ENCODE measurements around the gene APBA2. TPM values are rescaled to one million over a fixed set of nuclear protein-coding genes. Genes with fewer than 3 reads are reported as not detected.

The APBA2 gene
- total RNA-seq, 4 donors from 2014 or later, result 3.3 to 5.4 (median 4.5) TPM

DNA sequence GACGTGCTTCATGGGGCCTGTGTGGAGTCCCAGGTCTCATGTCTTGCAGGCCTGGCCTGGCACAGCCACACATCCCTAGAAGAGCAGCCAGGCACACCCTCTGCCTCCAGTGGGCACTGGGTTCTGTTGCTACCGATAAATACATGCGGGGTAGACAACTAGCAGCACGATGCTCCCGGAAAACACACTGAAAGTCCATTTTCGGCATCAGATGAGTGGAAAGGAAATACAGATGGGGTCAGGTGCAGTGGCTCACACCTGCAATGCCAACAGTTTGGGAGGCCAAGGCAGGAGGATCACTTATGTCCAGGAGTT, 218.7 kb downstream of the APBA2 start:
- Histone ChIP-seq H3K4me1 (peaks cover 0 to 11% (median 0%) of the 10 kb centered on the region in 4 donors), H3K9me3 (no peaks in the 10 kb centered on the region), H3K4me3 (no peak overlapping the region), H3K36me3 (no peaks in the 10 kb centered on the region), H3K27ac (no peak overlapping the region), H3K27me3 (no peaks in the 10 kb centered on the region)
- no peak for DNase-seq (ENCODE audit: low spot score in 2 of 2)
- no peak for TF ChIP-seq EP300 (IDR thresholded peaks at IDR 0.05)
- TF ChIP-seq, protein P1, sequence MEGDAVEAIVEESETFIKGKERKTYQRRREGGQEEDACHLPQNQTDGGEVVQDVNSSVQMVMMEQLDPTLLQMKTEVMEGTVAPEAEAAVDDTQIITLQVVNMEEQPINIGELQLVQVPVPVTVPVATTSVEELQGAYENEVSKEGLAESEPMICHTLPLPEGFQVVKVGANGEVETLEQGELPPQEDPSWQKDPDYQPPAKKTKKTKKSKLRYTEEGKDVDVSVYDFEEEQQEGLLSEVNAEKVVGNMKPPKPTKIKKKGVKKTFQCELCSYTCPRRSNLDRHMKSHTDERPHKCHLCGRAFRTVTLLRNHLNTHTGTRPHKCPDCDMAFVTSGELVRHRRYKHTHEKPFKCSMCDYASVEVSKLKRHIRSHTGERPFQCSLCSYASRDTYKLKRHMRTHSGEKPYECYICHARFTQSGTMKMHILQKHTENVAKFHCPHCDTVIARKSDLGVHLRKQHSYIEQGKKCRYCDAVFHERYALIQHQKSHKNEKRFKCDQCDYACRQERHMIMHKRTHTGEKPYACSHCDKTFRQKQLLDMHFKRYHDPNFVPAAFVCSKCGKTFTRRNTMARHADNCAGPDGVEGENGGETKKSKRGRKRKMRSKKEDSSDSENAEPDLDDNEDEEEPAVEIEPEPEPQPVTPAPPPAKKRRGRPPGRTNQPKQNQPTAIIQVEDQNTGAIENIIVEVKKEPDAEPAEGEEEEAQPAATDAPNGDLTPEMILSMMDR (IDR thresholded peaks at IDR 0.05), result no peak
- no peak for TF ChIP-seq POLR2A (IDR thresholded peaks at IDR 0.05)
- 92 to 93% methylated on average over 6 of the region's 6 CpGs for WGBS, 2 donors

DNA sequence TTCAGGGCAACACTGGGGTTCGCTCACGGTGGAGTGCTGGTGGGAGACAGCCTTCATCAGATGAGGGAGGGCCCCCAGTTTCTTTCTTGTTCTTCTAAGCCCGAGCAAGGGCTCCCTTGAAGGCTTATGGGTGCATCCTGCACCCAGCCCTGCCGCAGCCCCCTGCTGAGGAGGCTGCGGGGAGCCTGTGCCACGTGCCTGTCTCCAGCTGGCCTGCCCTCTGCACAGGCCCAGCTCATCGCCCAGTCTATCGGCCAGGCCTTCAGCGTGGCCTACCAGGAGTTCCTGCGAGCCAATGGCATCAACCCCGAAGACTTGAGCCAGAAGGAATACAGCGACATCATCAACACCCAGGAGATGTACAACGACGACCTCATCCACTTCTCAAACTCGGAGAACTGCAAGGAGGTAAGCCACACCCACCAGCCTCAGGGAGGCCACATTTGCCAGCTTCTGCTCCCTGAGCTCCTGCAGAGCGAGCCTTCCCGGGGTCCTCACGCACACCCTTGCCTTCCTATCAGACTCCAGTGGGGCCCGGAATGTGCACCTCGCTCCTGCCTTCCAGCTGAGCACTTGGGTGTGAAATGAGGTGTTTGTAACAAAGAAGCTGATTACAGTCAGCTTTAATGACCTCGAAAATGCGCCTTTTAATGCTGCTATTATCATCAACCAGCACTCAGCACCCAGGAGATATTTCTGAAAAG, 219.5 kb downstream of the APBA2 start:
- DNase-seq (ENCODE audit: low spot score in 2 of 2), result no peak
- Histone ChIP-seq H3K4me1 (peaks cover 0 to 11% (median 0%) of the 10 kb centered on the region in 4 donors), H3K36me3 (no peaks in the 10 kb centered on the region), H3K4me3 (no peak overlapping the region), H3K9me3 (no peaks in the 10 kb centered on the region), H3K27me3 (no peaks in the 10 kb centered on the region), H3K27ac (no peak overlapping the region)
- WGBS, 2 donors, result 85 to 87% methylated on average over 20 of the region's 22 CpGs
- TF ChIP-seq POLR2A (IDR thresholded peaks at IDR 0.05), result no peak
- no peak for TF ChIP-seq EP300 (IDR thresholded peaks at IDR 0.05)
- TF ChIP-seq, protein P1 (IDR thresholded peaks at IDR 0.05), result no peak

DNA sequence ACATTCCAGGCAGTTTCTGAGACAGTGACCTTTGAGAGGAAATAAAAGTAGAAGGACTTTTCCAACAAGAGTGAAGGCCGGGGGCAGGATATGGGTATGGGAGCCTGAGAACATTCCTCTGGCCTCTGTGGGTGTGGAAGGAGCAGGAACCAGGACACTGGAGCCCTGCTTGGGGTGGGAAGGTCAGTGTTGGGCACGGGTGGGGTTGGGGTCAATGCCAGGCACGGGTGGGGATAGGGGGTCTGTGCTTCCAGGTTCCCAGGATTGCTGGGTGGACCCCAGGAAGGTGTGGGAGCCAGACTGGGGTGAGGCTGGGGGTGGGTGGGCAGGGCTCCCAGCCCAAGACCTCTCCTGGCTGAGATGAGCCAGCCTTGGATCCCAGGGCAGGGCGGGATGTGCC, 220.3 kb downstream of the APBA2 start:
- TF ChIP-seq POLR2A (IDR thresholded peaks at IDR 0.05), result no peak
- no peak for TF ChIP-seq EP300 (IDR thresholded peaks at IDR 0.05)
- TF ChIP-seq, protein P1 (IDR thresholded peaks at IDR 0.05), result no peak
- DNase-seq (ENCODE audit: low spot score in 2 of 2), result no peak
- peaks cover 0 to 11% (median 0%) of the 10 kb centered on the region in 4 donors for H3K4me1 ChIP-seq
- WGBS, 2 donors, result 90 to 92% methylated on average over 4 of the region's 4 CpGs
- H3K9me3 ChIP-seq, result no peaks in the 10 kb centered on the region
- H3K4me3 ChIP-seq, result no peak overlapping the region
- H3K27ac ChIP-seq, result no peak overlapping the region
- H3K27me3 ChIP-seq, result no peaks in the 10 kb centered on the region
- no peaks in the 10 kb centered on the region for H3K36me3 ChIP-seq

DNA sequence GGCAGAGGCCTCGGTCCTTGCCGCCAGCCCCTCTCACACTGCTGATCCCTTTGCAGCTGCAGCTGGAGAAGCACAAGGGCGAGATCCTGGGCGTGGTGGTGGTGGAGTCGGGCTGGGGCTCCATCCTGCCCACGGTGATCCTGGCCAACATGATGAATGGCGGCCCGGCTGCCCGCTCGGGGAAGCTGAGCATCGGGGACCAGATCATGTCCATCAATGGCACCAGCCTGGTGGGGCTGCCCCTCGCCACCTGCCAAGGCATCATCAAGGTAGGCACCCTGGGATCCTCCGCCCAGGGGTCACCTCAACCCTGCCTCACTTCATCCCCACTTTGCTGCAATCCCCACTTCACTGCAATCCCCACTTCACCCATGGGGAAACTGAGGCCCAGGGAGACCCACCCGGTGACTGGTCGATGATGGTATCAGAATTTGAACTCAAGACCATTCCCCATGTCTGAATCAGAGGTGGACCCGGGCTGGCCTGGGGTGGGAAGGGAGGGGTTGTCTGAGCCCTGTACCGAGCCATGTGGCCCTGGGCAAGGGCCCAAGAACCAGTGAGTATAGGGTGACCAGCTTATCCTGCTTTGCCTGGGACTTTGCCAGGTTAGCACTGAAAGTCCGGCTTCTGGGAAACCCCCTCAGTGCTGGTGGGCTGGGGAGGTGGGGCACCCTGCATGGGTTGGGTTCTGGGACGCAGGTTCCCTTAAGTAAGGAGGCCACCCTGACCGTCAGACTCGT, 220.9 kb downstream of the APBA2 start:
- H3K27me3 ChIP-seq, result no peaks in the 10 kb centered on the region
- TF ChIP-seq, protein P1 (IDR thresholded peaks at IDR 0.05), result no peak
- TF ChIP-seq EP300 (IDR thresholded peaks at IDR 0.05), result no peak
- no peak for TF ChIP-seq POLR2A (IDR thresholded peaks at IDR 0.05)

DNA sequence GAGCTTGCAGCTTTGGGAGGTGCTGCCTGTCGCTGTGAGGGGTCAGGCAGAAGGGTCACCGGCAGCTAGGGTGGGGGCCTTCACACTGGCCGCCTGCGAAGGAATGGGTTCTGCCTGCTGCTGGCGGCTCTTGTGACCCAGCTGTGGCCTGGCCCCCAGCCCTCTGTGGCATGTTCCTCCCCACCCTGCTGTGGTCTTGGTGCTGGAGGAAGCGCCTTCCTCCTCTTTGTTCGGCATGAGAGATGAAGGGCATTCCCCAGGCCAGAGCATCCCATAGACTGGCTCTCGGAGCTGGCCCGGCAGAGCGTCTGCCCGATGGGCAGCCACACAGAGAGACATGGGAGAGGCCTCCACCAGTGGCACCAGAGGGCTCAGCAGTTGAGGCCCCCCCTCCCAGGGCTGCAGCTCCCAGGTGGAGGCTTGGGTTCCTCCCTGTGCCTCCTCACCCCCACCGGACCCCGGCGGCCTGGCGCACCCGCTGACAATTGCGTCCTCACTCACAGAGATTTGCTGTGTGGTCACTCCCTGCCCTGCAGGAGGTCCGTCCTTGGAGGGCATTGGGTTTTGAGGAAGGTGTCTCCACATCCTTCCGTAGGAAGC, 221.6 kb downstream of the APBA2 start:
- 92 to 94% methylated on average over 17 to 18 of the region's 19 CpGs for WGBS, 2 donors
- TF ChIP-seq, protein P1 (IDR thresholded peaks at IDR 0.05), result no peak
- no peak for TF ChIP-seq EP300 (IDR thresholded peaks at IDR 0.05)
- TF ChIP-seq POLR2A (IDR thresholded peaks at IDR 0.05), result no peak

More for the DNA sequence above, 220.9 kb downstream of the APBA2 start:
- H3K36me3 ChIP-seq, result no peaks in the 10 kb centered on the region
- WGBS, 2 donors, result 80 to 93% methylated on average over 12 to 19 of the region's 21 CpGs
- no peaks in the 10 kb centered on the region for H3K9me3 ChIP-seq
- H3K4me1 ChIP-seq, result peaks cover 0 to 11% (median 0%) of the 10 kb centered on the region in 4 donors
- H3K27ac ChIP-seq, result no peak overlapping the region
- no peak for DNase-seq (ENCODE audit: low spot score in 2 of 2)
- no peak overlapping the region for H3K4me3 ChIP-seq

More for the DNA sequence above, 221.6 kb downstream of the APBA2 start:
- no peak for DNase-seq (ENCODE audit: low spot score in 2 of 2)
- H3K27me3 ChIP-seq, result no peaks in the 10 kb centered on the region
- no peaks in the 10 kb centered on the region for H3K36me3 ChIP-seq
- no peaks in the 10 kb centered on the region for H3K9me3 ChIP-seq
- H3K4me3 ChIP-seq, result no peak overlapping the region
- no peak overlapping the region for H3K27ac ChIP-seq
- H3K4me1 ChIP-seq, result peaks cover 0 to 11% (median 0%) of the 10 kb centered on the region in 4 donors

Data from tibial nerve (tissue), 4 donors.